Esophagus squamous epithelium (tissue), 4 donors: ENCODE results near the gene LAP3.

ENCODE experiments used
- POLR2A ChIP-seq, 4 donors: fragments of 450-650 bp; IDR thresholded peaks; one replicate each; pipeline ENCODE4 v1.6.1; 2017; ENCODE audit warnings: antibody characterized with exemption in 4 of 4, mild to moderate bottlenecking in 4 of 4, moderate library complexity in 3 of 4
- TF ChIP-seq, protein P1 (sequence below), 6 experiments: fragments of 450-650 bp in 4 of 6; fragments of 200-600 bp in 2 of 6; sonication (generic) in 2 of 6; IDR thresholded peaks; one replicate each; pipeline ENCODE4 v1.5.1; 2016 to 2019; ENCODE audit warnings: antibody characterized with exemption in 6 of 6, mild to moderate bottlenecking in 4 of 6, moderate library complexity in 4 of 6

DNA sequence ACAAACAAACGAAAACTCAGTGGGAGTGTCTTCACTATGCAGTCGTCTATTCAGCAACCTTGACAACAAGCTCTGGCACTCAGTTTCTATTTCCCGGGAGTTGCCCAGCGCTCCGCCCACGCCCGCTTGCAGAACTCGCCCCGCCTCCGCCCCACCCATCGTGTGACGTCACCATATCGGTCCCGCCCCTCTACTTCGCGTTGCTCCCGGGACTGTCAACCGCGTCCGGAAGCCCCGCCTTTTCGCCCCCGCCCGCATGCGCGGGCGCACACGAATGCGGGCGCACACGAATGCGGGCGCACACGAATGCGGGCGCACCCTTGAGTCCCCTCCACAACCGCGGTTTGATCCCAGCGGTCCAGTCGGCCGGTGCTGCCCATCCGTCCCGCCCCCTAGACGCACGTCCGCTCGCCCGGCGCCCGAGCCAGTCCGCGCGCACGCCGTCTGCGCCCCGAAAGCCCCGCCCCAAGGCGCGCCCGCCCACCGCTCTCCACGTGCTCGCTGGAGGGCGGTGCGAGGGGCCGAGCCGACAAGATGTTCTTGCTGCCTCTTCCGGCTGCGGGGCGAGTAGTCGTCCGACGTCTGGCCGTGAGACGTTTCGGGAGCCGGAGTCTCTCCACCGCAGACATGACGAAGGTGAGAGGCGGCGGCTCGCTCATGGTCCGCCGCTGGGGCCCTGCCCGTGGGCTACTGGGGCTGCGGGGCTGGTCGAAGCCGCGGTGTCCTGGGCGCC is at the start of gene LAP3:
- TF ChIP-seq, protein P1, sequence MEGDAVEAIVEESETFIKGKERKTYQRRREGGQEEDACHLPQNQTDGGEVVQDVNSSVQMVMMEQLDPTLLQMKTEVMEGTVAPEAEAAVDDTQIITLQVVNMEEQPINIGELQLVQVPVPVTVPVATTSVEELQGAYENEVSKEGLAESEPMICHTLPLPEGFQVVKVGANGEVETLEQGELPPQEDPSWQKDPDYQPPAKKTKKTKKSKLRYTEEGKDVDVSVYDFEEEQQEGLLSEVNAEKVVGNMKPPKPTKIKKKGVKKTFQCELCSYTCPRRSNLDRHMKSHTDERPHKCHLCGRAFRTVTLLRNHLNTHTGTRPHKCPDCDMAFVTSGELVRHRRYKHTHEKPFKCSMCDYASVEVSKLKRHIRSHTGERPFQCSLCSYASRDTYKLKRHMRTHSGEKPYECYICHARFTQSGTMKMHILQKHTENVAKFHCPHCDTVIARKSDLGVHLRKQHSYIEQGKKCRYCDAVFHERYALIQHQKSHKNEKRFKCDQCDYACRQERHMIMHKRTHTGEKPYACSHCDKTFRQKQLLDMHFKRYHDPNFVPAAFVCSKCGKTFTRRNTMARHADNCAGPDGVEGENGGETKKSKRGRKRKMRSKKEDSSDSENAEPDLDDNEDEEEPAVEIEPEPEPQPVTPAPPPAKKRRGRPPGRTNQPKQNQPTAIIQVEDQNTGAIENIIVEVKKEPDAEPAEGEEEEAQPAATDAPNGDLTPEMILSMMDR (IDR thresholded peaks at IDR 0.05) = peak in 1 of 6 experiments; percentile 17
- peak in 3 of 4 donors; percentile 50 to 96 (median 93) for TF ChIP-seq POLR2A (IDR thresholded peaks at IDR 0.05)
